ENCODE data around the gene TSSK2.
"Not testable (repeated sequence)": the region's sequence is repeated elsewhere in the genome, so short reads cannot be mapped to it uniquely, and the experiment has no call there.

Gene TSSK2

DNA sequence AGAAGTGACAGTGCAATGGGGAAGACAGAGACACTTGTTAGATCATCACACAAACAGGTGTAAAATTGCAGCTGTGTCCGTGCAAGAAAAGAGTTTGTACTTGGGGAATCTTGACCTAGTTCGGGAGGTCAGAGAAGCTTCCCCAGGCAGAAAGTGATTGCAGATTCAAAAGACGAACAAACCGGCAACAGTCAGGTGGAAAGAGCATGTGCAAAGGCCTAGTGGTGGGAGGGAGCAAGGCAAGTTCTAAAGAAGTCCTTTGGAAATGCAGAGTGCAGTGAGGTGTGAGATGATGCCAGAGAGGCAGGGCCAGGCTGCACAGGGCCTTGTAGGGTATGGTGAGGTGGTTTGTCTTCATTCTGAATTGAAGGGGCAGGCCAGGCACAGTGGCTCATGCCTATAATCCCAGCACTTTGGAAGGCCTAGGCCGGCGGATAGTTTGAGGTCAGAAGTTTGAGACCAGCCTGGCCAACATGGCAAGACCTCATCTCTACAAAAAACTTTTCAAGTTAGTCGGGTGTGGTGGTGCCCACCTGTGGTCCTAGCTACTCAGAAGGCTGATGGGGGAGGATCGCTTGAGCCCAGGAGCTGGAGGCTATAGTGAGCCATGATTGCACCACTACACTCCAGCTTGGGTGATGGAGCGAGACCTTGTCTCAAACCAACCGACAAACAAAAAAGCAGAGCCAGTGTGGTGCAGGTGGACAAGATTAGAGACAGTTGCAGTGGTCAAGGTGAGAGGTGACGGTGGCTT lies 15.3 kb downstream of the TSSK2 start:
- no peak for DNase-seq

DNA sequence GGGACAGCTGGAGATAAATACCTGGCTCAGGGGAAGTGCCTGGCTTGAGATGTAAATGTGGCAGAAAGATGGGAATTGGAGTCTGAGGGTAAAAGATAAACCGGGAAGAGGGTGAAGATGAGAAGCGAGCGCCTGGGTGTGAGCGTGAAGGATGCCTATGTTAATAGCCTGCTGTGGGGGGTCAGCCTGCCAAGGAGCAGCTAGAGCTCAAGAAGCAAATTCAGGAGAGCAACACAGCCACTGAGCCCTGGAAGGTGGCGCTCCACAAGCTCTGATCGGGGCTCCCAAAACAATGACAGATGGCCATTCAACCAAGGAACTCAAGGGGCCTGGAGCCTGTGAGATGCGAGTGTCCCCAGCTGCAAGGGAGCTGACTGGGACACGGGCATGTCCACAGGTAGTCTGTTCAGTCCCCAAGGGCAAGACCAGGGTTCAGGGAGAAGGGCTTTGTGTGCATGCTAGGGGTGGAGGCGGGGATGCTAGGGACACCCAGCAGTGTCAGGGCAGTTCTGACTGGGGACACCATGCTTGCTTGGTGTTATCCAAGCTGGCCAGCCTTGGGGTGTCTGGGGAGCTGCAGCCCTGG lies 16.2 kb downstream of the TSSK2 start:
- no peak for DNase-seq

DNA sequence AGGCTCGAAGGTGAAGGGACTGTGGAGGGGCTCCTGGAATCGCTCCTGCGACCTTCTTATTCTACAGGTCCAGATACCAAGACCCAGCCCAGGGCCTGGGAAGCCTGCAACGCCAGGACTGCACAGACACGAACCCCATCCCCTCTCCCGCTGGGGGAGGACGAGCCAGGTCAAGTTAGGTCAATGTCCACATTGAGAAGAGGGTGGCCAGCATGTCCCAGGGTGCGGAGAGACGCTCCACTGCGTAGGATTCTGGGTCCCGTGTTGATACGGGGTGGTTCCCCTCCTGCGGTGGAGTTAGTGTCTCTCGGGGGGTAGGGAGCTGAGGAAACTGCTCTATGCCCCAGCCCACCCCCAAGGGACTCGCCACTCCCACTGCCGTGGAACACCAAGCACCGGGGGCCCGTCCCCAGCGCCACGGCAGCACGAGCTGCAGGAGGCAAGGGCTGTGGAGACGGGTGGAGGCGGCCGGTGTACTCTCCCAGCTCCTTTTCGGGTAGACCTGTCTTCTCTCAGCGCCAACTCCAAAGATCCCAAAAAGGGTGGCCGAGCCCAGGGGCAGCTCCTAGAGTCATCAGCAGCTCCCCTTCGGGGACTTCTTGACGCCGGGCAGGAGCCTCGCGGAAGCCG lies 17.4 kb downstream of the TSSK2 start:
- DNase-seq: no peak

DNA sequence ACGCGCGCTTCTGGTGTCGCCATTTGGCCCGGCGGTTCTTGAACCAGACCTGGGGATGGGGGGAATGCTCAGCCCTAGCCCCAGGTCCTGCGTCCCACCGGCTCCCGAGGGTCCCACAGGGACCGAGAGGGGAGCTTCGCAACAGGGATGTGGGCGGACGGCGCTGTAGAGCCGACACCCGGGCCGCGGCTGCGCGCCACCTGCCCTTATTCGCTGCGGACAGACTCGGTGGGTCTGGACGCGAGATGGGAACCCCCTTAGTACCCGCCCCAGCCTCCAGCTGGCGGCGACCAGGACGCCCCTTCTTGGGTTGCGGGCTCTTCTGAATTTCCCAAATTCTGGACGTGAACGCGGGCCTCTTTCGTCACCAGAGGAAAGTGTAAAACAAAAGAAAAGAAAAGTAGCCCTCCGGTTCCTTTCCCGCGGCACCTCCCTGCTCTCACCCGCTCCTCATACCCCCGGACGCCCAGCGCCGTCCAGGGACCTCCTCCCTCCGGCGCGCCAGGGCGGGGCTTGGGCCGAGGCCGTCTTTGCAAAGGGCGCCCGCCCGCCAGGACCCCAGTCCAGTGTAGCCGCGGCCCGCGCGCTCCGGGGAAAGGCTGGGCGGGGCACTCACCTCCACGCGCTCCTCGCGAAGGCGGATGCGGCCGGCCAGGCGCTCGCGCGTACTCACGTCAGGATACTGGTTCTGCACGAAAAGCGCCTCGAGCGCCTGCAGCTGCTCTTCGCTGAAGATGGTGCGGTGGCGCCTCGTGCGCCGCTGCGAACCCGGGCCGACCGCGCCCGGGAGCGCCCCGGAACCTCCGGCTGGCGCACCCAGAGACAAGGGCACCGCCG lies 18.2 kb downstream of the TSSK2 start:
- DNase-seq: peak in 2 of 3 experiments; percentile 23 to 26

DNA sequence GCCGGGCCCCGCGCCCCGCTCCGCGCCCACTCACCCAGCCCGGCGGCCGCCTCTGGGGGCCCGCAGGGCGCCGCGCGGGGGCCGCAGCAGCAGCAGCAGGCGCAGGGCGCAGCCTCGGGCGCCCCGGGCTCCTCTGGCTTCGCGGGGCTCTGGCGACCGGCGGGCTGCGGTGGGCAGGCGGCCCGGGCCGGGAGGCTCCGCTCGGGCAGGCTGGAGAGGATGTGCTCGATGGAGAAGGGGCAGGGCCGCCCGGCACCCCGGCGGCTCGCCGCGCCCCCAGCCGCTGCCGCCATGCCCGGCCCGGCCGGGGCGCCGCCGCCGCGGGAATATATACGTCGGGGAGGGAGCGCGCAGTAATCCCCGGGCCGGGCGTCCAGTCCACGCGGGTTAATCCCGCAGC lies 18.9 kb downstream of the TSSK2 start, which contains the start of gene GSC2:
TSS of gene GSC2 (minus strand) at position 302 of the 400 bp plus-strand sequence. CDS start at position 293, 9 bp downstream.
- DNase-seq: no peak

DNA sequence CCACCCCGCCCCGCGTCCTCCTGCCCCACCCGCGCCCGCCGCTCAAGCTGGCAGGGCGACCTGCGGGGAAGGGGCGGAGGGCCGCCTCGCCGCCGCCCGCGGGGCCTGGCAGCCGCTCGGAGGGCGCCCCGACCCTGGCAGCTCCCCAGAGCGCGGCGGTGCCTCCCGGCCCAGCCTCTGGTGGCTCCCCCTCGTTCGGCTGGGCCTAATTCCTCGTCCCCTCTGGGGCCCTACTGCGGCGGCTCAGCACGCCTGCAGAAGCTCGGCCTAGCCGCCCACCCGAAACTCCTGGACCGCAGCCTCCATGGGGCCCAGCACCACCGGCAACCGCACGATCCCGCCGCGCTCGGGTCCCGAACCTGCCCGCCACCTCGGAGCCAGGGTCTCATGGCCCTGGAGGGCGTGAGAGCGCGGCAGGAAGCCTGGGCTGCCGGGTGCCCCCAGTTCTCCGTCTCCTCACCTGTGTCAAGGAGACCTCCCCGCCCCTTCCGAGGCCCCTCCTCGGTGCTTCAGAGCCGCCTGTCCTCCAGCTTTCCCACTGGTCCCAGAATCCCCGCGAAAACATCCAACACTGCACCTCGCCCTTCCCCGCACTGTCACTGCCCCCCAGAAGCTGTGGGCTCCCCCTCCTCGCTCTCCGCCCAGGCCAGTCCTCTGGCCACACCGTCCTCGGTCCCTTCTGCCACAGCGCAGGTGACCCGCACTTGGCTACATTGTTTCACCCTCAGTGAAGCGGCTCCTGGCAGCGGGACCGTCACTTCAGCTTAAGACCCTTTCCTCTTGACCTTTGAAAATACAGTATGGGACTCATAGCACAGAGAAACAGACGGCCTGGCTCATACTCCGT lies 19.6 kb downstream of the TSSK2 start:
- no peak for DNase-seq

DNA sequence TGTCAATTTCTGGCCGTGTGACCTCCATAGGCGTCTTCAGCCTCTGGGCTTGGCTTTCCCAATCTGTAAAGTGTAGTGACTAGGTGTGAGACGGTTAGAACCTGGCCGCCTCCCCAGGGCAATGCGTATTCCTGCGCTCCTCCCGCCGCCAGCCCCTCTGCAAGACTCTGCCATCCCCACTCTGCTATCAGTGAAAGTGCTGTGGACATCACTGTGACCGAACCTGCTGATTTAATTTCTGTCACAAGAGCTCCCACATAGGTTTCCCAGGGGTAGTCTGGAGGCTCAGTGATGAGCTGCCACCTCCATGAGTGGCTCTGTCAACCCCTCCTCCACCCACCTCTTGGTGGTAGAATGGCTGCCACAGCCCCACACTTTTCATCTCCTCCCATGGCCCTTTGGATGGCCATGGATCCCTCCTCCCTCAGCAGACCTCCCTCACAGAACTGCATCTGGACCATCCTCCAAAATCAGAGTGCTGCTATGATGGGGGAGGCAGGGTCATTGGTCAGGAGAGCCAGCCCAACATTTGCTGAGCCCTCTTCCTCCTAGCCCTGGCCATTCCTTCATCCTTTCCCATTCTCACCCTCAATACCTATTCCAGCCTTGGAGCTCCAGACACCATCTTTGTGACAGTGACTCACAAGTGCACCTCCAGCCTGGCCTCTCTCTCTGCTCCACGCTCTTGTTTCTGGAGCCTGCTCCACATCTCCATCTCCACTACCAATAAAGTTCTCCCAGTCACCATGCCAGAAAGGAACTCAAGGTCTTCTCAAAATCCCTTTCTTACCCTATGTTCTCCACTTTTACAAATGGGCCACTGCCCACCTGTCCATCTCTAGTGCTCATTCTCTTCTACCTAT lies 20.5 kb downstream of the TSSK2 start:
- no peak for DNase-seq

DNA sequence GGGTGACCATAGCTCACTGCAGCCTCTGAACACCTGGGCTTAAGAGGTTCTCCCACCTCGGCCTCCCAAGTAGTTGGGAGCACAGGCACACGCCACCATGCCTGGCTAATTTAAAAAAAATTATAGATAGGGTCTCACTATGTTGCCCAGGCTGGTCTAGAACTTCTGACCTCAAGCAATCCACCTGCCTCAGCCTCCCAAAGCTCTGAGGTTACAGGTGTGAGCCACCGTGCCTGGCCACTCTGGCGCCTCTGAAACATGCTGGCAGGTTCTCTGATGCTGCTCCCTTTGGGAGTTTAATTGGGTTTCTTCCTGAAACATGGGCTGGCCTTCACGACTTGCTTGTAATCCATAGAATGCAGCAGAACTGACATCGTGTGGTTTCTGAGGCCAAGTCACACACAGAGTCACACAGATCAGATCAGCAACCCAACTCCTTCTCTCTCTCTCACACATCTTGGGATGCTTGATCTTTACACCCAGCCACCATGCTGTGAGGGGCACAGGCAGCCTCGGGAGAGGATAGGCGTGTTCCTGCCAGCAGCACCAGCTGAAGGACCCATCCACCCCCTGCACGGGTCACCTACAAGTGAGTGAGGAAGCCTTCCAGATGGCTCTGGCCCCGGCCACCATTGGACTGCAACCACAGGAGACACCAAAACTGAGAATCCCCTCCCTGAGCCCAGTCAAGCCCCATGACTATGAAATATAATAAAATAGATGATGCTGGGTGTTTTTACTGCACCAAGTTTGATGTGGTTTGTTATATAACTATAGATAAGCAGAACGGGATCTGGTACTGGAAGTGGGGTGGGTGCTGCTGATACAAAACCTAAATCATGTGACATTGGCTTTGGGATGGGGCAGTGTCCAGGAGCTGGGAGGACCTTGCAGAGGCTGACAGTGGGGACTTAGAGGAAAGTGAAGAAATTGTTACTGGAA lies 22.1 kb downstream of the TSSK2 start:
- no peak for DNase-seq

DNA sequence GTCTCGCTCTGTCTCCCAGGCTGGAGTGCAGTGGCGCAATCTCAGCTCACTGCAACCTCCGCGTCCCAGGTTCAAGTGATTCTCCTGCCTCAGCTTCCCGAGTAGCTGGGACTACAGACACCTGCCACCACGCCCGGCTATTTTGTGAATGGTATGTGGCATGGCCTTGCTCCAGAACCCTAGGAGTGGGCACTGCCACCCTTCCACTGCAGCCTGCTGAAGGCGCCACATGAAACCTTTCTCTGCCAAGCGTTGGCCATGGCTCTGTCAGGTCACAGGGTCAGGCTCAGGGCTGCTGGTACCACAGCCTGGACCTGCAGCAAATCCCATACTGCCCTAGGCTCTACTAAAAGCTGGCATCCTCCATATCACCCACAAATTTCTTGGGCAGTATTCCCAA lies 25.0 kb downstream of the TSSK2 start:
- DNase-seq: not testable (repeated sequence)

DNA sequence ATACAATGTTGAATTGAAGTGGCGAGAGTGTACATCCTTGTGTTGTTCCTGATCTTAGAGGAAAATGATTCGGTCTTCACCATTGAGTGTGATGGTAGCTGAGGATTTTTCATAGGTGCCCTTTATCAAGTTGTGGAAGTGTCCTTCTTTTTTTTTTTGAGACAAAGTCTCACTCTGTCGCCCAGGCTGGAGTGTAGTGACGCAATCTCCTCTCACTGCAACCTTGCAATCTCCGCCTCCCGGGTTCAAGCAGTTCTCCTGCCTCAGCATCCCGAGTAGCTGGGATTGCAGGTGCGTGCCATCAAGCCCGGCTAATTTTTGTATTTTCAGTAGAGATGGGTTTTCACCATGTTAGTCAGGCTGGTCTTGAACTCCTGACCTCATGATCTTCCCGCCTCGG lies 27.5 kb downstream of the TSSK2 start:
- DNase-seq: not testable (repeated sequence)

DNA sequence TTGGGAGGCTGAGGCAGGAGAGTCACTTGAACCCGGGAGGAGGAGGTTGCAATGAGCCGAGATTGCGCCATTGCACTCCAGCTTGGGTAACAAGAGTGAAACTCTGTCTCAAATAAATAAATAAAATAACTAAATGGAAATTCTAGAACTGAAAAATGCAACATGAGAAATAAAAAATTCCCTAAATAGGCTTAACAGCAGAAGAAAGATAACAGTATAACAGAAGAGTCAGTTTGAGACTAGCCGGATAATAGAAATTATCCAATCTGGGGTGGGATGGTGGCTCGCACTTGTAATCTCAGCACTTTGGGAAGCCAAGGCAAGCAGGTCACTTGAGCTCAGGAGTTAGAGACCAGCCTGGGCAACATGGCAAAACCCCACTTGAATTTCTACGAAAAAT lies 33.3 kb downstream of the TSSK2 start:
- DNase-seq: no peak

DNA sequence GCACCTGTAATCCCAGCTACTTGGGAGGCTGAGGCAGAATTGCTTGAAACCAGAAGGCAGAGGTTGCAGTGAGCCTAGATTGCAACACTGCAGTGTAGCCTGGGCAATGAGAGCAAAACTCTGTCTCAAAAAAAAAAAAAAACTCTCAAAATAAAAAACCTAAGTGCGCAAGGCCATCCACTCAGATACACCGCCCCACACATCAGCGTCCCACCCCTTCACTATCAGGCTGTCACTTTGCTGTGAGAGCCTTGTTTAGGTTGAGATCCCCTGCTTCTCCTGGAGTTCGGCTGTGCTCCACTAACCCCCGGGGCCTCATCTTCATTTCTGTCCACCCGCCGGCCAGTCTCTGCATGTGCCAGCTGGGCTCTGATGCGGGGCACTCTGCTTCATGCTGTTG lies 35.3 kb downstream of the TSSK2 start:
- no peak for DNase-seq

DNA sequence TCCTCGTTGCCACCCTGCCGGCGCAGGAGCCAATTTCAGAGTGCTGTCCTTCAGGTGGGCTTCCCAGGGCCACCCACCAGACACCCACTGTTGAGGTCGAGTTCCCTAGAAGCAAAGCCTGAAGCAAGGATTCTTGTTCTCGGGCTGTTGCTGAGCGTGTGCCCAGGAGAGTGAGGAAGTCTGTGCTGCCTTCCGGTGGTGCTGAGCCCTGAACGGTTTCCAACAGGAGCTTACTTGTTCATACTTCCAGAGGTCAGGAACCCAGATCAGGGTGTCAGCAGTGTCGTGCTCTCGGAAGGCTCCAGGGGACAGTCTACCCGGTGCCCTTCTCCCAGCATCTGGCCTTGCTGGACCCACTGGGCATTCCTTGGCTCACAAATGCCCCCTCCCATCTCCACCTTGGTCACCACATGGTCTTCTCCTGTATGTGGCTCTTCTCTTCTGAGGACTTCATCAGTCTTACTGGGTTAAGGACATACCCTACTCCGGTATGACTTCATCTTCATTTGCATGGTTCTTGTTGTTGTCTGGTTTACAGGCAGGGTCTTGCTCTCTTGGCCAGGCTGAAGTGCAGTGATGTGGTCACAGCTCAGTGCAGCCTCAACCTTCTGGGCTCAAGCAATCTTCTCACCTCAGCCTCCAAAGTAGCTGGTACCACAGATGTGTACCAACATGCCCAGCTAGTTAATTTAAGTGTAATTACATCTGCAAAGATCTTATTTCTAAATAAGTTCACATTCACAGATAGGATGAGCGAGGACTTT lies 36.2 kb downstream of the TSSK2 start:
- no peak for DNase-seq

DNA sequence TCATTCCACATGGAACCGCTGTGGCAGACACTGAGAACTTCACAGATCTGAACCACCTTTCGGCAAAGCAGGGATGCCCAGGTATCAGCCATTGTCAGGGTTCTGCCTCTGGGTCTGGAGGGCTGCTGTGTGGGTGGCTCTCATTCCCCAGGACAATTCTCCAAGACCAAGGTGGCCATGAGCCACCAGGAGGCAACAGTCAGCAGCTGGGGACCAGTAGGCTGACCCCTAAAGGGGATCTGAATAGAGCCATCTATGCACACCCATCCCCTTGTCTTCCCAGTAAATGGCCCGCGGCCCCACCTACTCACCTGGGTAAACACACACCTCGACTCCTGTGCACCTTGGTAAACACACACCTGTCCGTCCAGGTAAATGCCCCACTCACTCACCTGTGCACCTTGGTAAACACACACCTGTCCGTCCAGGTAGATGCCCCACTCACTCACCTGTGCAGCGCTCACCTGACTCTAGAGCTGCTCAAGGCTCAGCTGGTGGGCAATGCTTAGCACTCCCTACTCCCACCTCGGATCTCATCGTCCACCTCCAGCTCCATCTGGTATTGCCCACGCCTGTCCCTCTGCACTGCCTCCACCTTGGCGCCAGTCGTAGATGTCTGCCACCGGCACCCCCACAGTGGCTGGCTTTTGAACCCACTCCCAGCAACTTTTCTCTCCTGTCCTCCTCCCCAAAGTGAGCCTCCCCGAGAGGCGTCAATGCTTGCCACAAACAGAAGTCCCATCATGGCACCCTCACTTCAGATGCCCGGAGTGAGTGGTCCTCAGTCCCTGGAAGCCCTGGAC lies 37.2 kb downstream of the TSSK2 start:
- peak in 2 of 3 experiments; percentile 18 to 58 for DNase-seq

DNA sequence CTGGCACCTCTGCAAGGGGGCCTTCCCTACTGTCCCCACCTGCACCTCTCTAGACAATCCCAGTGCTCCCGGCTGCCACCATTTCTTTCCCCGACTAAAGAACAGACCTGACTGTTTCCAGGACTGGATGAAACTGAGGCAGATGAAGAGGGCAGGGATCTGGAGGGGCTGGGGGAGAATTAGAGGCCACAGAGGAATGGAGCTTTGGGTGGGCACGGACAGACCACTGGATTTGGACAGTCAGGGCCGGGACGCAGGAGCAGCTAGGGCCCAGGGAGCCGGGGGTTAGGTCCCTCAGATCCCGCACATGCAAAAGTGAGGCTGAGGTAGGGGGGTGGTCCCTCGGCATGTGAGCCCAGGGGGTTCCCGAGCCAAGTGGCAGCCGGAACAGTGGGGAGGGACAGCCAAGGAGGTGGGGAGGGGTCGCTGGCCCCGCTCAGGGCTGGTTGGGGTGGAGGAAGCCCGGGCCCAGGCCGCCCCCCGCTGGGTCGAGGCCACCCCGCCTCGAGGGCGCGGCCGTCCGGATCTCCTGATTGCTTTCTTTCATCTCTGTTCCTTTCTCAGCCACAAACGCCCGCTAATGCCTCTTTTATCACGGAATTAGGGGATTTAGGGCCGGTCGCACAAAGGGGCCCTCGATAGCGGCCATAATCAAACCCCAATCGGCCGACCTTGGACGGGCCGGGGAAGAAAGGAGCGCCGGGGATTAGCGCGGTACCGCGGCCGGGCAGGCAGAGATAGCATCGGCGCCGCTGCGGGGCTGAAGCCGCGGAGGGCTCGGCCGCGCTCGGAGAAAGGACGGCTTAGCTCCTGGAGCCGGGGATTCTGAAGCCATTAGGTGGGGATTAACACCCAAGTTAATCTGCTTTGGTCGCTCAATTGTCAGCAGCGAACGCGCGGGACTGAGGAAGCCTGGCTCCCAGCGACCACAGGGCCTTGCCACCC lies 38.2 kb downstream of the TSSK2 start:
- DNase-seq: no peak

DNA sequence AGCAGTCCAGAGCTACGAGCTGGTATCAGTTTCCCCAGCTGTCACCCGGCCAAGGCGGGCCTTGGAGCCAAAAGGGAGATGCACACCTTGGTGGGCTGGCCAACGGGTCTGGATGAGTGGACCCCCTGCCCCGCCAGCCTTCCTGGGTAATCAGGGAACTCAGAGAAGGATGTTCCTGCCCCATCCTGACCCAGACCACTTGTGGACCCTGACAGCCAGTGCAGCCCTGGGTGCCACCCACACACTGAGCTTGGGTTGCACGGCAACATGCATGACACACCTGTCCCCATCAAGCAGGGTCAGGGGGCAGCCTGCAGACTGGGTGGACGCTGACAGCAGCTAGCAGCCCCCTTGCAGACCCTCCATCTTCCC lies 38.8 kb downstream of the TSSK2 start:
- DNase-seq: no peak

Measured in NCI-H1417 (cell line).